ENCODE data around the gene GPC5.
A peak's percentile ranks its signal among the peaks of the same experiment; 100 is the strongest.

GPC5 gene

DNA sequence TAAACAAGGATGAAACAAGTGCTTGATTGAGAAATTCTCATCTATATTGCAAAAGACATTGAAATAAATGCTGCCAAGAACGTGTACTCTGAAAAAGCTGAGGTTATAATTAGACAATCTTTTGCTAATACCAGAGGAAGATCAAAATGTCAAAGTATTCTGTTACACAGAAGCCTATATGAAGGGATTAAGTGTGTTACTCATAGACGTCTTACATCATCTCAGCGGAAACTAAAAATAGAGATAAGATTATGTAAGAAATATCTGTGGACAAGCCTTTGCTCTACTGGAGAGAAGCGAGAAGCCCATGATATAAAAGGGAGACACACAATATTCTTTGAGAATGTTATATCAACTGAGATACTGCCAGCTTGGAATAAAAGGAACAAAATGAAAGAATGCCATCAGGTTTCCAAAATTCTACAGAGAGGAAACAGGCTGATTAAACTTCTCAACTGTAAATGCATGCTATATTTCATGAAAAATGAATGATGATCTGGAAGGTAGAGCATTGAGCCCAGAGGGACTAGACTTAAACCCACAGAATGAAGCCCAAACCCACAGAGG, 699.0 kb downstream of the GPC5 start:
- TF ChIP-seq, protein P1, sequence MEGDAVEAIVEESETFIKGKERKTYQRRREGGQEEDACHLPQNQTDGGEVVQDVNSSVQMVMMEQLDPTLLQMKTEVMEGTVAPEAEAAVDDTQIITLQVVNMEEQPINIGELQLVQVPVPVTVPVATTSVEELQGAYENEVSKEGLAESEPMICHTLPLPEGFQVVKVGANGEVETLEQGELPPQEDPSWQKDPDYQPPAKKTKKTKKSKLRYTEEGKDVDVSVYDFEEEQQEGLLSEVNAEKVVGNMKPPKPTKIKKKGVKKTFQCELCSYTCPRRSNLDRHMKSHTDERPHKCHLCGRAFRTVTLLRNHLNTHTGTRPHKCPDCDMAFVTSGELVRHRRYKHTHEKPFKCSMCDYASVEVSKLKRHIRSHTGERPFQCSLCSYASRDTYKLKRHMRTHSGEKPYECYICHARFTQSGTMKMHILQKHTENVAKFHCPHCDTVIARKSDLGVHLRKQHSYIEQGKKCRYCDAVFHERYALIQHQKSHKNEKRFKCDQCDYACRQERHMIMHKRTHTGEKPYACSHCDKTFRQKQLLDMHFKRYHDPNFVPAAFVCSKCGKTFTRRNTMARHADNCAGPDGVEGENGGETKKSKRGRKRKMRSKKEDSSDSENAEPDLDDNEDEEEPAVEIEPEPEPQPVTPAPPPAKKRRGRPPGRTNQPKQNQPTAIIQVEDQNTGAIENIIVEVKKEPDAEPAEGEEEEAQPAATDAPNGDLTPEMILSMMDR (IDR thresholded peaks at IDR 0.05; ENCODE audit: low read depth, low read length): no peak
- peak in 1 of 2 donors; percentile 5 for DNase-seq (ENCODE audit: low read depth in 2 of 2)
- no peak overlapping the region for H3K4me3 ChIP-seq (replicated peaks in 1 of 2; ENCODE audit: low read depth in 2 of 2, low read length in 2 of 2)

DNA sequence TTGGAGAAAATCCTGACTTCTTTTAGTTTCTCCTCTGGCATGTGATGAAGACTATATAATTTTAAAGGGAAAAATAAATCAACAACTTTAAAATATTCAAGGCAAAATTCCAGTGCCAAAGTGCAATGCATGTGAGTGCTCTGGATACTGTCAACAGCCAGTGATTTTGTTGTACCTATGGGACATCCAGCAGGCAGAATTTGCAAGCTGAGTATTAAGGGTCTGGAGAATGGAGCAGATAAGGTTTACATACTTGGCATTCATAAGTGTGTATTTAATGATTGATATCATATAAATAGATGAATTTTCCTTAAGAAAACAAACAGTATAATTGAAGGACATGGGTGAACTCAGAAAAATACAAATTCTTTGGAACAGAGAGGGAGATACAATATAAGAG, 703.4 kb downstream of the GPC5 start:
- H3K4me3 ChIP-seq (replicated peaks in 1 of 2; ENCODE audit: low read depth in 2 of 2, low read length in 2 of 2): no peak overlapping the region
- no peak for DNase-seq (ENCODE audit: low read depth in 2 of 2)
- TF ChIP-seq, protein P1 (IDR thresholded peaks at IDR 0.05; ENCODE audit: low read depth, low read length): no peak

DNA sequence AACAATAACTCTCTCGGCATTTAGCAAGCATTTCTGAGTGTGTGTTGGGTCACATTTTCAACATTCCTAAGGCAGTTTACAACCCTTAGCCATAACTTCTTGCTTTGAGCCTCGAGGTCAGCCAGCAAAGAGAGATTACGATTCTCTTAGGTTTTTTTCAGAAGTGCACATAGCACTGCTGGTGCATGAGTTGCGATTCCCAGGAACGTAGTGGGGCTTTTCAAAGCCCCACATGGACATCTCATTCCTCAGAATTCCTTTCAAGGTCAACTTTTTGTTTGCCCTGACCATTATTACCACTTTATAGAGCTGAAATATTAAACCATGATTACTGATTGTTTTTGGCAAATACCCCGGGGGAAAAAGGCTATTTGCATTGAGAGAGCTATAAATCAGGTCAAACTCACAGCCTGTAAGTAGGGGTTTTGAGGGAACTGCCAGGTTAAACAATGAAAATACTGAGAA, 705.3 kb downstream of the GPC5 start:
- no peak overlapping the region for H3K4me3 ChIP-seq (replicated peaks in 1 of 2; ENCODE audit: low read depth in 2 of 2, low read length in 2 of 2)
- TF ChIP-seq, protein P1 (IDR thresholded peaks at IDR 0.05; ENCODE audit: low read depth, low read length): no peak
- DNase-seq (ENCODE audit: low read depth in 2 of 2): peak in 1 of 2 donors; percentile 35

DNA sequence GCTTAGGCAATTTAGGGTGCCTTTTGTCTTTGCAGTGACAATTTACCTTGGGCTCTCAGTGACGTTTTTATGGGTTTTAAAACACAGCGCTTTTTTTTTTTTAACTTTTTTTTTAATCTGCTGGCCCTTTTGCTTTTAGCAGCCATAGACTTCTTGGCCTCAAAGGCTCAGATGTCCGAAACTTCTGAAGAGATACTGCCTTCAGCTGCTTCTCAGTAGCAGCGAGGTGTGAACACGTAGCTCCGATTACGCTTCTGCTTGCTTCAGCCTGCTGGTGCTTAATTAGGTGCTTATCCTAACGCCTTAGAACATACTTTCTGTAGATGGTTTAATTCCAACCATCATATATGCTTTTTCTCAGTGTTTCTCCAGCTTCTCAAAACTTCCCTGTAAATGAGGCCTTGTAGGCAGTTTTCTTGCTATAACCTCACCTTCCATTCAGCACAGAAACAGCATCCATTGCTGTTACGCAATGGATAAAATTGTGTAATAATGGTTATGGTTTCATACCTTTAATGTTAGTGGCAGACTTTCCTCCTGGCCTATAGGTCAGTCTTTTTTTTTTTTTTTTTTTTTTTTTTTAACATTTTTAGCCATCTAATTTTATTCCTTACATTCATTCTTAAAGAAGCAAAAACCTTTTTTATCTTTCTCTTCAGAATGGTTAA, 723.9 kb downstream of the GPC5 start:
- TF ChIP-seq, protein P1 (IDR thresholded peaks at IDR 0.05; ENCODE audit: low read depth, low read length): no peak
- peak in 1 of 2 donors; percentile 1 for DNase-seq (ENCODE audit: low read depth in 2 of 2)
- H3K4me3 ChIP-seq (replicated peaks in 1 of 2; ENCODE audit: low read depth in 2 of 2, low read length in 2 of 2): no peak overlapping the region

DNA sequence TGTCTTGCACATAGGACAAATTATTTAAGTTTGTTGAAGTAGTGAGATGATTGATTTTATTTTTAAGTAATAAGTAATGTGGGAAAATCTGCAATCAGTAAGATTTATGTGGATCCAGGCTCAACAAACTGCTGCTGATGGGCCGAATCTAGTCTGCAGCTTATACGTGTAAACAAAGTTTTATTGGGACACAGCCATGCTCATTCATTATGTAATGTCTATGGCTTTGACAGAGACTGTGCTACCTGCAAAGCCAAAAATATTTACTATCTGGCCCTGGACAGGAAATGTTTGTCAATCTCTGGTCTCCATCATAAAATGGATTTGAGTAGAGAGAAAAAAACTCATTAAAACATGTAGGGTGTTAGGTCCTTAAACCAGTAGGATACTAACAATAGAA, 728.0 kb downstream of the GPC5 start:
- TF ChIP-seq, protein P1 (IDR thresholded peaks at IDR 0.05; ENCODE audit: low read depth, low read length): no peak
- H3K4me3 ChIP-seq (replicated peaks in 1 of 2; ENCODE audit: low read depth in 2 of 2, low read length in 2 of 2): no peak overlapping the region
- DNase-seq (ENCODE audit: low read depth in 2 of 2): no peak

DNA sequence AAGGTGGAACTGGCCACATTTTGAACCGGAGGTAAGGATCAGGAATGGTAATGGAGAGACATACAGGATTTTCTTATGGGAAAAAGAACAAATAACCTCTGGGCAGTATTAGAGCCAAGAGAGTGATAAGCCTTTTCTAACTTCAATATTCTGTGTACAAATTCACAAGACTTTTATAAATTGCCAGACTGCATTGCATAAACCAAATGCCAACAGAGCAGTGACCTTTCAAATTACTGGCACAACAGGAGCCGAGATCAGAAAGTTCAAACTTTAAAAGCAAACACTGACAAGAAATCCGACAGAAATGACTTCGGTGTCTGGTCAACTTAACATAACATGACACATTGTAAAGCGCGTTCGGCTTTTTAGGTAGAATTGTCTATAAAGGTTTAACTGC, 737.1 kb downstream of the GPC5 start:
- H3K4me3 ChIP-seq (replicated peaks in 1 of 2; ENCODE audit: low read depth in 2 of 2, low read length in 2 of 2): no peak overlapping the region
- DNase-seq (ENCODE audit: low read depth in 2 of 2): no peak
- TF ChIP-seq, protein P1 (IDR thresholded peaks at IDR 0.05; ENCODE audit: low read depth, low read length): no peak

Data from cardiac fibroblast (primary cell).